ENCODE measurements around the gene SMCO4.
A peak's percentile ranks its signal among the peaks of the same experiment; 100 is the strongest.
"Not testable (repeated sequence)": the region's sequence is repeated elsewhere in the genome, so short reads cannot be mapped to it uniquely, and the experiment has no call there.

Gene SMCO4, protein sequence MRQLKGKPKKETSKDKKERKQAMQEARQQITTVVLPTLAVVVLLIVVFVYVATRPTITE

DNA sequence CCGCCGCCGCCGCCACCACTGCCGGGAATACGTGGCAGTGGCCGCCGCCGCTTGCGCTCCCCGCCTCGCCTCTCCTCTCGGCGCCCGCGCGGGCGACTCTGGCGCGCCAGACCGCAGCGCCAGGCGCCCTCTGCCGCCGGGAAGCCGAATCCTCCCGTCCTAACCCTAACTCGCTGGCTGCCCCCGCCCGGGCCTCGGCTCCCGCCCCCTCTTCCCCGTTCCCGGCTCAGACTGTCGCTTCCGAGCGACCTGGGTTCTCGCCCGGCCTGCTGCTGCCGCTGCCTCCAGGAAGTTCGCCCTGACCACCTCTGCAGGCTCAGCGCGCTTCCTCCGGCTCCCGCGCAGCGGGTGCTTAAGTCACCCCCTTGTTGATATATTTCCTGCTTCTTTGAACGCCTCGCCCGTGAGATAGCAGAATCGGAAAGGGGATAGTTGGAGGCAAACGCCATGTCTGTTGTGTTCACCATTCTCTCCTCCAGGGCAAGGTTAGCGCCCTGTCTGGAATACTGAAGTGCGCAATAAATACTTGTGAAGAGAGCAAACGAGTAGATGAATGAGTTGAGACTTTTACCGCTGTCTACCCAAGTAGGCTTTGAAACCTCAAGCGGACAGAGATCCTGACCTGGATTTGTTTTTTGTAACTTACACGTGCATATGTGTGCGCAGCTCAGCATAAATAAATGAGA, at the start of gene SMCO4:
SMCO4 (minus strand) TSS at position 100 of the 686 bp plus-strand sequence. CDS start 64,202 bp downstream, outside the sequence.
- peak; percentile 74 for DNase-seq

DNA sequence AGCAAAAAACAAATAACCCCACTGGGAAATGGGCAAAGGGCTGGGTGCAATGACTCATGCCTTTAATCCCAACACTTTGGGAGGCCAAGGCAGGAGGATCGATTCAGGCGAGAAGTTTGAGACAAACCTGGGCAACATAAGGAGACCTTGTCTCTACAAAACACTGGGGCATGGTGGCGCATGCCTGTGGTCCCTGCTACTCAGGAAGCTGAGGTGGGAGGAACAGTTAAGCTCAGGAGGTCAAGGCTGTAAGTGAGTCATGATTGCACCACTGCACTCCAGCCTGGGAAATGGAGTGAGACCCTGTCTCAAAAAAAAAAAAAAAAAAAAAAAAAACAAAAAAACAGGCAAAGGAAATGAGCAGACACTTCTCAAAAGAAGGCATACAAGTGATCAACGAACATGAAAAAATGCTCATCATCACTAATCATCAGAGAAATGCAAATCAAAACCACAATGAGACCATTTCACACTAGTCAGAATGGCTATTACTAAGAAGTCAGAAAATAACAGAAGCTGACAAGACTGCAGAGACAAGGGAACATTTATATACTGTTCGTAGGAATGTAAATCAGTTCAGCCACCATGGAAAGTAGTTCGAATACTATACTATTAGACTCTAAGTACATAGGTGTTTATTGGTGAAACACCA, 48.2 kb upstream of the SMCO4 start:
- DNase-seq, result no peak

DNA sequence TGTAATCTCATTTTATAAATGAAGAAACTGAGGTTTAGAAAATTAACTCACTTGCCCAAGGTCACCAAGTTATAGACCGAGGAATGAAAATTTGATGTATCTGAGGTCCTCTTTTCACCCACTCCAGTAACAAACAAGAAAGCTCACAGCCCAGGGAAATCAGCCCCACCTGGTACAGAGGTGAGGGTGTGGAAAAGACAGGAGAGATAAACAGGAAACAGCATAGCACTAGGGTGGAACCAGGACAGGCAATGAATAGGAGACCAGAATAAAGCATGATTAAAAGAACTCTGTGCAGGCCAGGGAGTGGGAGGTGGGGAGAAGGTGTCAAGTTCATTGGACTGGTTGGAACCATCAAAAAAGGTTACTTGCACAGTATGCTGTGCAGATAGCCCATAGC, 46.2 kb upstream of the SMCO4 start:
- no peak for DNase-seq

DNA sequence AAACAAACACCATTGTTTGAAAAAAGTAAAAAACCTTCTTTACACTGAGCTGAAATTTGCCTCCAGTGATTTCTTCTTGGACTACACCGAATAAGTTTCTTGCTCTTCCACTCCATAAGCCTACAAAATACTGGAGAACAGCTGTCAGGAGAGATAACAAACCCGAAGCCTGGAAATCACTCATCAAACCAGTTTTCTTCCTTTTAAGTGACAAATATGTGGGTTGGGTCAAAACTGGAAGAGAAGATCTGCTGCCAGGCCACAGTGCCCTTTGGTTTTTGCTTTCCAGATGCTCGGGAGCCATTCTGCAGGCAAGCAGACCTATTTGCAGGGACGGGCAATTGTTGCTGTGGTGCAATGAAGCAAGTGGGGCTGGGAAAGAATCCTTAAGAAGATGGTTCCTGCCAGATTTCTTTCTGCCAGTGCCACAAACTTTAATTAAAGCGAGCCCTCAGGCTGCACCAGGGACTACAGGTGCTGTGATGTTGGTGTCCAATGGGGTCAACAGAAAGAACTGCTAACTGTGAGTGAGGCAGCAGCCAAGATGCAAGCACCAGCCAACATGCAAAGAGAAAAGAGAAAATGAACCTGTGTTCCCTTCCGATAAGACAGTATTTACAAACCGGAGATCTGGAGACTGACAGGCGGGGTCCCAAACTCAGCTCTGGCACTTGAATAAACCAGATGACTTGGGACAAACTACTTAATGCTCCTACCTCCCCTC, 44.8 kb upstream of the SMCO4 start:
- DNase-seq, result no peak

- DNase-seq, result not testable (repeated sequence)
These were observed 44.2 kb upstream of the SMCO4 start for GRCh38 chr11:93587425-93587824.

DNA sequence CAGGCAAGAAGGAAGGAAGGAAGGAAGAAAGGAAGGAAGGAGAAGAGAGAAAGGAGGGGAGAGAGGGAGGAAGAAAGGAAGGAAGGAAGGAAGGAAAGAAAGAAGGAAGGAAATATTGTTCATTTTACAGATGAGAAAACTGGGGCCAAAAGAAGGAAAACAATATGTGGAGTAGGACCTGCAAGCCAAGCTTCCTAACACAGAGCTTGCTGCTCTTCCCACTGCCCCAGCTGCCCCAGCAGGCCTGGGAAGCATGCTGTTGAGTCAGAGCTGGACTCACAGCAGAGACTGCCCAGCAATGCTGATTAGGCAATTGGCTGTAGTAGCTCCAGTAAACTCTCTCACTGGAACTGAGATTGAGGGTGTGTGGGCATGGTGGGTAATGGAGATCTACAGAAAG, 42.6 kb upstream of the SMCO4 start:
- no peak for DNase-seq

GRCh38 chr11:93583490-93583889, 40.3 kb upstream of the SMCO4 start:
- DNase-seq, result no peak

DNA sequence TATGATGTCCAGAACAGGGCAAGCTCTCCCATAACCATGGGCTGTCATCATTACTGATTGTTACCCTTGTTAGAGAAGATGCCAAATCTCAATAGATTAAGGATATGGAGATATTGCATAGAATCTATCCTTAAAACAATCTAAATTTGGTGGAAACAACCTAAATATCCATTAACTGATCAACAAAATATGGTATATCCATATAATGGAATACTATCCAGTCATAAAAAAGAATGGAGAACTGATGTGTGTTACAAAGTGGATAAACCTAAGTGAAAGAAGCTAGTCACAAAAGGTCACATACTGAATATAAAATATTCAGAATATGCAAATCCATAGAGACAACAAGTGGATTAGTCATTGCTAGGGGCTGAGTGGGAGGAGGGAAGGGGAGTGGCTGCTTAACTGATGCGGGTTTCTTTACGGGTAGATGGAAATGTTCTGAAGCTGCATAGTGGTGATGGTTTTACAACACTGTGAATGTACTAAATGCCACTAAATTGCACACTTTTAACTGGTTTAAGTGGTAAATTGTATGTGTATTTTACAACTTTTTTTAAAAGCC, 36.1 kb upstream of the SMCO4 start:
- no peak for DNase-seq

DNA sequence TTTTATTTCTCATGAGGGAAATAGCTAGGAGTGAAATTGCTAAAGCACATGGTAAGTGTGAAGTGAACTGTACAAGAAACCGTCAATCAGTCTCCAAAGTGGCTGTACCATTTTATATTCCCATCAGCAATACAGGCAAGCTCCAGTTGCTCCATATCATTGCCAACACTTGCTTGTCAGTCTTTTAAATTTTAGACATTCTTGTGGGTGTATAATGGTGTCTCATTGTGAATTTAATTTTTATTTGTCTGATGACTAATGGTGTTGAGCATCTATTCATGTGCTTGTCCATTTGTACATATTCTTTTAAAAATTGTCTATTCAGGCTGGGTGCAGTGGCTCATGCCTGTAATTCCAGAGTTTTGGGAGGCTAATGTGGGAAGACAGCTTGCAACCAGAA, 34.1 kb upstream of the SMCO4 start:
- DNase-seq, result no peak

- DNase-seq, result not testable (repeated sequence)
These were observed 33.7 kb upstream of the SMCO4 start for GRCh38 chr11:93576870-93577269.

GRCh38 chr11:93574638-93575220, 31.5 kb upstream of the SMCO4 start:
- DNase-seq, result no peak

DNA sequence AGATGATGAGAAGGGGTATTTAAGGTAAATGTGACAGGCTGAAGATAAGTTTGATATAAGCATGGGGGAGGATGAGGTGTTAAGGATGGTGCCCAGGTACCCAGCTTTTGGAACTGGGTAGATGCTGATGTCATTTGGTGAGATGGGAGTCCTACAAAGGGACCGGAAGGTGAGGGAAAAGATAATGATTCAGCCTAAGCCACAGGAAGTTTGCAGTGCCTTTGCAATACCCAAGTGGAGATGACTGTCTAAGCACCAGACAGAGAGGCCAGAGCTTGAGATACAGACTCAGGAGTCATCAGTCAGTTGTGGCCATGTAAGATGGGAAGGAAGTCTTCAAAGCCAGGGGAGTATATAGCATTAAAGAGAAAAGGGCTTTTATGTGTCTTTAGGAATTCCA, 30.0 kb upstream of the SMCO4 start:
- DNase-seq, result no peak

GRCh38 chr11:93572621-93573020, 29.4 kb upstream of the SMCO4 start:
- DNase-seq, result no peak

DNA sequence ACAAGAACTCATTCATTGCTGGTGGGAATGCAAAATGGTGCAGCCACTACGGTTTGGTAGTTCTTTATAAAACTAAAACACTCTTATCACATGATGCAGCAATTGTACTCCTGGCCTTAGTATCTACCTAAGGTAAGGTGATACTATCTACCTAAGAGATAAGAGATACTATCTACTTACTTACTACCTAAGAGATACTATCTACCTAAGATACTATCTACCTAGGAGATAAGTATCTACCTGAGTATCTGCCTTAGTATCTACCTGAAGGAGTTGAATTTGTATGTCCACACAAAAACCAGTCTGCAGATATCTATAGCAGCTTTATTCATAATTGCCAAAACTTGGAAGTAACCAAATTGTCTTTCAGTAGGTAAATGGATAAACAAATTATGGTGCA, 29.0 kb upstream of the SMCO4 start:
- no peak for DNase-seq

GRCh38 chr11:93571612-93572011, 28.4 kb upstream of the SMCO4 start:
- no peak for DNase-seq

DNA sequence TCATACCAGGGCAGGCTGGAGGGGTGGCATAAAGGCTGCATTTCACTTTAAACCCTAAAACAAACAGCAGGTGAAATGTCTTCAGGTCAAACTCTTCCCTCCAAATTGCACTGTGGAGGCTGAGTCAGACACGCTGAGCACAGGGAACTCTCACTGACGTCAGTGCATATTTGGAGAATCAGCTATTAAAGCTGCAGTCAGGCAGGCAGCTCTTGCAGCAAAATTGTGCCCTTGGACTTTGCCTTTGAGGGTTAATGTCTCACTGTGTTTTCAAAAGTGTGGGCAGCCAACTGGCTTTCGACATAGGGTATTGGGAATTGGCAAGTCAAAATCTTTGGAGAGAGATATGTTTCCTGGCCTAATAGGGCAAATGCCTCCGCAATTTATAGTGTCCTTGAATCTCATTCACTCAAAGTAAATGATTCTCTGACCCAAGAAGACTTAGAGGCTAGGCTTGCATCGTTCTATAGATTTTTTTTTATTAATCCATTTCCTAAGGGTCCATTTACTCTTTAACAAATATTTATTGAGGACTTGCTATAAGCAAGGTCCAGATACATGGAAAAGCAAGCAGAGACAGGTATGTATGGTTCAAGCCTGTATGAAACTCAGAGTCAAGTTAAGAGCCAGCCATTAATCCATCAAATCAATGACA, 27.7 kb upstream of the SMCO4 start:
- DNase-seq, result no peak

- DNase-seq, result no peak
These were observed 26.3 kb upstream of the SMCO4 start for GRCh38 chr11:93569496-93569895.

DNA sequence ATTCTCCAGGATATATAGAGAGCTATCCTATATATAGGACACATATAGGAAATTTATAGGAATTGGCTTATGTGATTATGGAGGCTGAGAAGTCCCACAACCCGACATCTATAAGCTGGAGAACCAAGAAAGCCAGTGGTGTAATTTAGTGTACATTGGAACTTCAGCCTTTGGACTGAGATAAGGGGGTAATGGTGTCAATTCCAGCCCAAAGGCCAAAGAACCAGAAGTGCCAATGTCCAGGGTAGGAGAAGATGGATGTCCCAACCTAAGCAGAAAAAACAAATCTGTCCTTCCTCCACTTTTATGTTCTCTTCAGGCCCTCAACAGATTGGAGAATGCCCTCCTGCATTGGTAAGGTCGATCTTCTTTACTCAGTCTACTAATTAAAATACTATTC, 25.5 kb upstream of the SMCO4 start:
- DNase-seq, result no peak

DNA sequence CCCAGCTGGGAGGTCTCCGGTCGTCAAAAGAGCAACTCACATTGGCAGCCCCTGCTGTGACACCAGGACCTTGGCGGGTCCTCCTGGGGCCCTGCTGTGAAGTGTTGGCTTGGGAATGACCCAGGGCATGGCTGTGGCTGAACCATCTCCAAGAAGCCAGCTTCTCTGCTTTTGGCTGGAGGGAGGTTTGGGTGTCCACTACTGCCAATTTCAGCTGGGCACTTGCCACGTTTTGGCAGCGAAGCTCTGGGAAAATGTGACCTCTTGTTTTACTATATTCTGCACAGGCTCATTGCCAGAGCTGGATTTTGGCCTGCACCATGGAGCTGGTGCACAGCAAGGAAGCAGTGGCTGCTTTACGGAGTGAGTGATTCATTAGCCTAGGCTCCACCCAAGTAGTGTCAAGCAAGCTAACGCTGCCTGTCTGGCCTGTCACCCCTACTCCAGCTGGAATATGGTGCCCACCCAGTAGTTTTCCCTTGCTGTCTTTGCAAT, 24.3 kb upstream of the SMCO4 start:
- DNase-seq, result no peak

- no peak for DNase-seq
These were observed 21.7 kb upstream of the SMCO4 start for GRCh38 chr11:93564895-93565294.

DNA sequence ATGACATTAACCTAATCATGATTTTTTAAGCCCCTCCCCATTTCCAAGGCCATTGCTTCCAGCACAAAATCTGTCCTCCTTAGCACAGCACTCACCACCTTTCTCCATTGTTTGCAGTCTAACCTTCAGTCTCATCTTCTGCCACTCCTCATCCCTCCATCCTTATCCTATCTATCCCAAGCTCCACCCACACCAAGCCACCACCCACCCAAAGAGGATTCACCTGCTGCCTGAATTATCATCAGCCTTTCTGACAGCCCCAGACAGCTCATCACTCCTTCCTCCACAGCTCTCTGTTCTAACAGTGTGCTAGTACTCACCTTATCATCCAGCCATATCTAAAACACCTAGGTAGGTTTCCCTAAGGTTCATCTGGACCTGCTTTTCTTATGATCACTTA, 20.7 kb upstream of the SMCO4 start:
- DNase-seq, result no peak

GRCh38 chr11:93560199-93560932, 17.2 kb upstream of the SMCO4 start:
- no peak for DNase-seq

Data from NCI-H1105 (cell line).